AG08395 (cell line): ENCODE results near the gene MMP17.
A peak's percentile ranks its signal among the peaks of the same experiment; 100 is the strongest.

Experiments
- DNase-seq: peaks from one replicate; pipeline ENCODE4 v3.0.0; 2012; ENCODE audit warnings: mixed read lengths, low spot score

MMP17 gene

GRCh38 chr12:131894981-131895639 is 66.9 kb downstream of the MMP17 start:
- peak; percentile 2 for DNase-seq

GRCh38 chr12:131895640-131896079 is 67.5 kb downstream of the MMP17 start:
- no peak for DNase-seq

GRCh38 chr12:131896080-131896810 is 68.1 kb downstream of the MMP17 start:
- peak; percentile 90 for DNase-seq

- peak; percentile 96 for DNase-seq
These were observed 68.6 kb downstream of the MMP17 start for GRCh38 chr12:131896811-131897270.

GRCh38 chr12:131897276-131897675 is 69.1 kb downstream of the MMP17 start:
- no peak for DNase-seq

GRCh38 chr12:131897875-131898274 is 69.7 kb downstream of the MMP17 start:
- no peak for DNase-seq

GRCh38 chr12:131900397-131900796 is 72.2 kb downstream of the MMP17 start:
- DNase-seq = no peak
